ENCODE measurements around the gene JAG2.

- TF ChIP-seq CTCF (IDR thresholded peaks at IDR 0.05) (no peak), POLR2A (IDR thresholded peaks at IDR 0.05) (no peak)
Observed at GRCh38 chr14:105123981-105124765, 44.4 kb downstream of the JAG2 start.
